GDM1 (cell line): ENCODE results near the gene RASSF8.

Experiments used
- DNase-seq: peaks from one replicate; lab custom pipeline; 2025; lab: John Stamatoyannopoulos, UW

RASSF8 gene

DNA sequence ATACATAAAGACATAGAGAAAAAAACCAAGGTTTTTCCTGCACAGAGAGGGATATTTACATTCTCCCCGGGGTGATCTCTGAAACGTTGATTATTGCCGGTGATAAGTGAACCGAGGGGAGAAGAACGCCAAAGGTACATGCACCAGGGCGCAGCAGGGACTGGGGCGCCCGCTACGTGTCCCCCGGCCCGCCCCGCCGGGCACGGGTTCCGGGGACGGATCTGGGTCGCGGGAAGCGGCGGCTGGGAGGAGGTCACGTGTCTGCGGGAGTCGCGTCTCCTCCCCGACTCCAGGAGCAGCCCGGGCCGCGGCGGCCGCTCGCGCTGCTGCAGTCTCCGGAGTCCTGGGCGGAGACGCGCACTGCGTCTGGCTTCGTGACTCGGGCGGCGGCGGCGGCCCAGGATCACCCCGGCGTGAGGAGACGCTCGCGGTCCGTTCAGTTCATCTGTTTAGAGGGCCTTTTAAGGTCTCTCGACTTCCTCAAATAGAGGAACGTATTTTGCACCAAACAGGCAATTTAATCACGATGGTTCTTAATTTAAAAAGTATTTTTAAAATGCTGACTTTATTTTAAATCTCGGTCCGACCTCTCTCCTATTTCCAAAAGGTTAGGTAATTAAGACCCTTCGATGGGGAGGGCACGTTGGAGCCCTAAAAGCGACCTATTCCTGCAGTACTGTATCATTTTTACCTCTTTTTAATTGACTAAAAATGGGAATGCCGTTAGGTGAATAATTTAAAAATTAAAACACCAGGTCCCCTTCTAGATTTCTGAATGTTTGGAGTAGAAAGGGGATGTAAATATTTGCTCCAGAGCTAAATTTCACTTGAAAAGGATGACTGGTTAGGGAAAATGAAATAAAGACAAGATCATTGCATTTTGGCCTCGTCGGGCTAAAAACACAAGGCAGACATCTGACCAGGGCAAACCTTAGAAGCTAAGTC lies 168.1 kb downstream of the RASSF8 start:
- peak; percentile 50 for DNase-seq

DNA sequence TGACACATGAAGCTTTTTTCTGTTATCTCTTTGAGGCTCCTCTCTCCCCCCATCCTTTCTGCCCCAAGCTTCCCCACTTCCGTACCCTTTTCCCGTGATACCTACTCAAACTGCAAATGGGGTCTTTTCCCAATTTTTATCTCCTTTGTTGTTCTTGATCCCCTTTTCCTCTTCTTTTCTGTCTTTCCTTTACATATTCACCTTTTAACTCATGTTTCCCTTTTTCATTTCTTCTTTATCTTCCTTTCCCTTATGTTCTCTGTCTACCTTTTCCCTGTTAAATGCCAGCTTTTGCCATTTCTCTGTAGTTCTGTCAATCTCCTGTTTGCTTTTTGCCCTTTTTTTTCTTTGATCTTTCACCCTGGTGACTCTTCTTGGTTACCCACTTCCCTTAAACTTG lies 168.9 kb downstream of the RASSF8 start:
- DNase-seq, result no peak

DNA sequence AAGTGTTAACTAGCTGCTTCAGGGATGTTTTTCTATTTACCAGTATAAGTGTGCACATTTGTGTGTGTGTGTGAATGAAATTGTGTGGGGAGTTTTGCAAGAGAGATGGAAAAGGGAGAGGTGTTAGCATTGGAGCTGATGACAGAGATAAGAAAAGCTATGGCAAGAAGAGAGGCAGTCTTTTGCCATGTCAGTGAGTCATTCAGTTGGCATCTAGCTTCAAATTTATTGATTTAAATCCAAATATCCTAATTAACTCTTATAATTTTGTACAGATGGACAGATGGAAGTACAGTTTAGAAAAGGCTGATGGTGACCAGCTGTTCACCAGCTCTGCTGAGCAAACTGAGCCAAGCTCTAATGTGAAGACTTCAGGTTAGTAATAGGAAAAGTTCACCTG lies 169.7 kb downstream of the RASSF8 start:
- no peak for DNase-seq
